ENCODE measurements around the gene ATF6B. TPM values are rescaled to one million over a fixed set of nuclear protein-coding genes. Genes with fewer than 3 reads are reported as not detected.

Gene ATF6B
- total RNA-seq, 1 donor: 27.5 TPM

DNA sequence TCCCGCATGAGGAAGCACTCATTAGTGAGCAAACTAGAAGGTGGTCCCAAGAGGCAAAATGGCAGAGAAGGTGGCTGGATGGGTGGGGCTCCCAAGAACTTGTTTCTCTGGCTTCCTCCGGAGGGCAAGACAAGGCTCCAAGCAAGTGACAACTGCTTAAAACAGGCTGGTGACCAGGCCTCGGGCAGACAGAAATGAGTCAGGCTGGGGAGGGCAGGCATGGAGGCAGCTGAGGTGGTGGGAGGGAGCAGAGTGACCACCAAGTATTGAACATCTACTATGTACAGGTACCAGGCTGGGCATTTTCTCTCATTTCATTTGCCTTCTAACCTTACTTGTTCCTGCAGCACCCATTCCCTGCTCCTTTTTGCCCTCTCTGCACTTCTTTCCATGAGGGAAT lies 52.3 kb downstream of the ATF6B start:
- peaks cover 24% of the 10 kb centered on the region for H3K4me1 ChIP-seq (ENCODE audit: insufficient read depth, low read length)
- H3K27me3 ChIP-seq (ENCODE audit: insufficient read depth, low read length): peaks cover 14% of the 10 kb centered on the region
- no peak overlapping the region for H3K27ac ChIP-seq (ENCODE audit: low read depth, low read length)
- TF ChIP-seq, protein P1, sequence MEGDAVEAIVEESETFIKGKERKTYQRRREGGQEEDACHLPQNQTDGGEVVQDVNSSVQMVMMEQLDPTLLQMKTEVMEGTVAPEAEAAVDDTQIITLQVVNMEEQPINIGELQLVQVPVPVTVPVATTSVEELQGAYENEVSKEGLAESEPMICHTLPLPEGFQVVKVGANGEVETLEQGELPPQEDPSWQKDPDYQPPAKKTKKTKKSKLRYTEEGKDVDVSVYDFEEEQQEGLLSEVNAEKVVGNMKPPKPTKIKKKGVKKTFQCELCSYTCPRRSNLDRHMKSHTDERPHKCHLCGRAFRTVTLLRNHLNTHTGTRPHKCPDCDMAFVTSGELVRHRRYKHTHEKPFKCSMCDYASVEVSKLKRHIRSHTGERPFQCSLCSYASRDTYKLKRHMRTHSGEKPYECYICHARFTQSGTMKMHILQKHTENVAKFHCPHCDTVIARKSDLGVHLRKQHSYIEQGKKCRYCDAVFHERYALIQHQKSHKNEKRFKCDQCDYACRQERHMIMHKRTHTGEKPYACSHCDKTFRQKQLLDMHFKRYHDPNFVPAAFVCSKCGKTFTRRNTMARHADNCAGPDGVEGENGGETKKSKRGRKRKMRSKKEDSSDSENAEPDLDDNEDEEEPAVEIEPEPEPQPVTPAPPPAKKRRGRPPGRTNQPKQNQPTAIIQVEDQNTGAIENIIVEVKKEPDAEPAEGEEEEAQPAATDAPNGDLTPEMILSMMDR (IDR thresholded peaks at IDR 0.05; ENCODE audit: extremely low read depth, low read depth, low read length): no peak
- H3K4me2 ChIP-seq (ENCODE audit: insufficient read depth, low read length): no peak overlapping the region
- no peak overlapping the region for H3K4me3 ChIP-seq (ENCODE audit: insufficient read depth, low read length)
- H4K20me1 ChIP-seq (ENCODE audit: insufficient read depth, low read length): no peaks in the 10 kb centered on the region
- H3K36me3 ChIP-seq (ENCODE audit: insufficient read depth, low read length): no peaks in the 10 kb centered on the region
- no peaks in the 10 kb centered on the region for H3K79me2 ChIP-seq (ENCODE audit: insufficient read depth, low read length)
- DNase-seq (ENCODE audit: insufficient read length, low spot score, missing footprints): peak; percentile 83
- H2AFZ ChIP-seq (ENCODE audit: low read length): no peak overlapping the region
- no peaks in the 10 kb centered on the region for H3K9me3 ChIP-seq (ENCODE audit: low read depth, low read length)

DNA sequence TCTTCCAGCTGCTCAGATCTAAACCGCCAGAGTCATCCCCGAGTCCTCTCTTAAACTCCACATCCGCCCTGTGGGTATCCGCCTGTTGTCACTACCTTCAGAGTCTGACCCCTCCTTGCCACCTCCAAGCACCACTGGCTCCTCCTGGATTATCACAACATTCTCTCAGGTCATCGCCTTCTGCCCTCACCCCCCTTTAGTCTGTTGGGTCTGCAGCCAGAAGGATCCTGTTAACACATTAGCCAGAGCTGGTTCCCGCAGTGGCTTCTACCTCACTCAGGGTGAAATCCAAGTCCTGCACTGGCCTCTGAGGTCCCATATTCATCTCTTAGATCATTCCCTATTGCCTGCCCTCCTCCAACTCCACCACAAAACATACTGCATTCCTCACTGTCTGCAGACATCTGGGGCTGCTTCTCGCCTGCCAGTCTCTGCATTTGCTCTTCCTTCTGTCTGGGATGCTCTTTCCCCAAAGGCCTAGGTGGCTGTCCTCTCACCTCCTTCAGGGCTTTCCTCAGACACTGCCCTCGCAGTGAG lies 53.0 kb downstream of the ATF6B start:
- Histone ChIP-seq H3K4me1 (ENCODE audit: insufficient read depth, low read length) (peaks cover 22% of the 10 kb centered on the region), H4K20me1 (ENCODE audit: insufficient read depth, low read length) (no peaks in the 10 kb centered on the region), H3K27ac (ENCODE audit: low read depth, low read length) (no peak overlapping the region), H3K4me2 (ENCODE audit: insufficient read depth, low read length) (no peak overlapping the region), H3K4me3 (ENCODE audit: insufficient read depth, low read length) (no peak overlapping the region), H3K79me2 (ENCODE audit: insufficient read depth, low read length) (no peaks in the 10 kb centered on the region), H3K27me3 (ENCODE audit: insufficient read depth, low read length) (peaks cover 20% of the 10 kb centered on the region), H3K36me3 (ENCODE audit: insufficient read depth, low read length) (no peaks in the 10 kb centered on the region), H2AFZ (ENCODE audit: low read length) (no peak overlapping the region), H3K9me3 (ENCODE audit: low read depth, low read length) (no peaks in the 10 kb centered on the region)
- peak; percentile 83 for DNase-seq (ENCODE audit: insufficient read length, low spot score, missing footprints)
- TF ChIP-seq, protein P1 (IDR thresholded peaks at IDR 0.05; ENCODE audit: extremely low read depth, low read depth, low read length): no peak

DNA sequence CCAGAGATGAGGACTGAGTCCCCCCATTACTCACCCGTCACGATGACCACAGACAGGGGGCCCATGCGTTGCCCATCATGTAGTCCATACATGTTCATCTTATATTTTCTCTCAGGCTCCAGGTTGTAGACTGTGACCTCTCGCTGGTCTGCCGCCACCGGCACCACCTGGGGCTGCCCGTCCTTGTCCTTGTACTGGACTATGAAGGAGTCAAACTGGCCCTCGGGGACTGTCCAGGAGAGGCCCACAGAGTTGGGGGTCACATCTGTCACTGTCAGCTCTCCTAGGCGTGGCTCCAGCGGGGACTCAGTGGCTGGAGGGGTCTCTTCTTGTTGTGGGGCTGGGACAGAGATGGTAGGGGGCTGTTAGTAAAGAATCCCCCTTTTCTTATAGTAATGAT lies 54.4 kb downstream of the ATF6B start:
- Histone ChIP-seq H4K20me1 (ENCODE audit: insufficient read depth, low read length) (no peaks in the 10 kb centered on the region), H3K9me3 (ENCODE audit: low read depth, low read length) (no peaks in the 10 kb centered on the region), H2AFZ (ENCODE audit: low read length) (no peak overlapping the region), H3K4me1 (ENCODE audit: insufficient read depth, low read length) (peaks cover 18% of the 10 kb centered on the region), H3K36me3 (ENCODE audit: insufficient read depth, low read length) (no peaks in the 10 kb centered on the region), H3K27ac (ENCODE audit: low read depth, low read length) (no peak overlapping the region), H3K27me3 (ENCODE audit: insufficient read depth, low read length) (peaks cover 20% of the 10 kb centered on the region), H3K4me2 (ENCODE audit: insufficient read depth, low read length) (no peak overlapping the region), H3K79me2 (ENCODE audit: insufficient read depth, low read length) (no peaks in the 10 kb centered on the region), H3K4me3 (ENCODE audit: insufficient read depth, low read length) (no peak overlapping the region)
- DNase-seq (ENCODE audit: insufficient read length, low spot score, missing footprints): no peak
- TF ChIP-seq, protein P1 (IDR thresholded peaks at IDR 0.05; ENCODE audit: extremely low read depth, low read depth, low read length): no peak

DNA sequence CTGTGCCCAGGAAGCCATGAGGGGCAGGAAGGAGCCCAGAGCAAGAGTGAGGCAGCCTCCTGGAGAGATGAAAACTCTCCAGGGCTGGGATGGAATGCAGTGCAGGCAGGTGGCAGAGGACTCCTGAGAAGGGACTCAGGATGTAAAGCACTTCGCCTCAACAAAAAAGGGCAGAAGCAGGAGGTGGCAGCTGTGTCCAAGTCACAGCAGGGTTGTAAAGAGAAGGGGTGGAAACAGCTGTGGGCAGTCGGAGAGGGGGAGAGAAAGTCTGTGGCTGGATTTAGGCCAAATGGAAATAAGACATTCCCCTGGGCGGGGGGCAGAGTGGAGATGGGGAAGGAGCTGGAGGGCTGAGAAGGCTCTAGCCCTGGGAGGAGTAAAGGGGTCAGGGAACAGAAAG lies 54.9 kb downstream of the ATF6B start:
- Histone ChIP-seq H3K4me2 (ENCODE audit: insufficient read depth, low read length) (no peak overlapping the region), H3K79me2 (ENCODE audit: insufficient read depth, low read length) (no peaks in the 10 kb centered on the region), H3K36me3 (ENCODE audit: insufficient read depth, low read length) (no peaks in the 10 kb centered on the region), H3K4me3 (ENCODE audit: insufficient read depth, low read length) (no peak overlapping the region), H3K27me3 (ENCODE audit: insufficient read depth, low read length) (peaks cover 20% of the 10 kb centered on the region), H3K27ac (ENCODE audit: low read depth, low read length) (no peak overlapping the region), H4K20me1 (ENCODE audit: insufficient read depth, low read length) (no peaks in the 10 kb centered on the region), H3K4me1 (ENCODE audit: insufficient read depth, low read length) (peaks cover 18% of the 10 kb centered on the region), H2AFZ (ENCODE audit: low read length) (no peak overlapping the region), H3K9me3 (ENCODE audit: low read depth, low read length) (no peaks in the 10 kb centered on the region)
- TF ChIP-seq, protein P1 (IDR thresholded peaks at IDR 0.05; ENCODE audit: extremely low read depth, low read depth, low read length): no peak
- DNase-seq (ENCODE audit: insufficient read length, low spot score, missing footprints): no peak
